A549 (cell line): ENCODE results near the gene KCND3. TPM values are rescaled to one million over a fixed set of nuclear protein-coding genes. Genes with fewer than 3 reads are reported as not detected.

Experiments
- ATAC-seq, 2 experiments: fragments of 200-7000 bp in 1 of 2; fragments of >200 bp in 1 of 2; cut with Nextera tagmentation in 1 of 2; cut with Tn5 transposase in 1 of 2; 3 replicates each; pipeline versions ENCODE4 v1.8.0 to v1.9.1; 2018 to 2020; ENCODE audit warnings: mild to moderate bottlenecking in 1 of 2, moderate library complexity in 1 of 2
- CTCF ChIA-PET: fragments of 300-600 bp; sonication (Branson Sonifier 250); formaldehyde crosslinking; extraction: SDS; loops from one replicate; lab custom pipeline; 2021; ENCODE audit warnings: antibody characterized with exemption, inconsistent platforms; lab: Yijun Ruan, JAX
- POLR2A ChIA-PET: fragments of 350-600 bp; formaldehyde crosslinking; extraction: SDS; loops from one replicate; lab custom pipeline; 2021; ENCODE audit warnings: antibody characterized with exemption, inconsistent platforms; lab: Yijun Ruan, JAX
- DNase-seq, 2 experiments: peaks; one replicate each; pipeline versions ENCODE4 v3.0.0 to v3.0.0-alpha.2; 2011 to 2016; ENCODE audit warnings: low read depth in 1 of 2, low spot score in 1 of 2
- FAIRE-seq: peaks from 2 replicates; lab custom pipeline; 2011; peaks lifted over from hg19 to GRCh38; lab: Jason Lieb, UNC
- H3K27ac ChIP-seq, 2 experiments: fragments of >200 bp; sonication (Bioruptor Twin); formaldehyde crosslinking; 3 replicates each; pipeline ENCODE4 v1.5.1; 2016 to 2017
- H3K4me1 ChIP-seq: fragments of >200 bp; sonication (Bioruptor Twin); formaldehyde crosslinking; 3 replicates; pipeline ENCODE4 v1.6.1; 2016
- H3K4me2 ChIP-seq: fragments of >200 bp; sonication (Bioruptor Twin); formaldehyde crosslinking; 3 replicates; pipeline ENCODE4 v1.6.1; 2016
- H3K4me3 ChIP-seq: fragments of >200 bp; sonication (Bioruptor Twin); formaldehyde crosslinking; 3 replicates; pipeline ENCODE4 v1.5.1; 2016
- H3K9me3 ChIP-seq: fragments of >200 bp; sonication (Bioruptor Twin); formaldehyde crosslinking; 3 replicates; pipeline ENCODE4 v1.6.1; 2016
- BHLHE40 ChIP-seq: IDR thresholded peaks from 2 replicates; pipeline ENCODE4 v1.6.1; 2012; ENCODE audit warnings: low read depth, low read length, inconsistent platforms
- CBX2 ChIP-seq: fragments of 200-600 bp; sonication (generic); IDR thresholded peaks from 2 replicates; pipeline ENCODE4 v1.6.1; 2016; ENCODE audit warnings: low read depth, mild to moderate bottlenecking, borderline replicate concordance
- CBX8 ChIP-seq: fragments of 200-600 bp; sonication (generic); IDR thresholded peaks from 2 replicates; pipeline ENCODE4 v1.6.1; 2016
- CEBPB ChIP-seq, 2 experiments: fragments of >200 bp in 1 of 2; sonication (Bioruptor Twin) in 1 of 2; formaldehyde crosslinking in 1 of 2; IDR thresholded peaks; 2 replicates each; pipeline ENCODE4 v1.6.1; 2012 to 2016
- EHMT2 ChIP-seq: fragments of 200-600 bp; sonication (generic); IDR thresholded peaks from 2 replicates; pipeline ENCODE4 v1.6.1; 2016; ENCODE audit warnings: antibody characterized with exemption, low read depth, mild to moderate bottlenecking, moderate library complexity
- FOSL2 ChIP-seq, 2 experiments: fragments of 450-650 bp in 1 of 2; fragments of >200 bp in 1 of 2; sonication (Bioruptor Twin) in 1 of 2; formaldehyde crosslinking; IDR thresholded peaks; 2 replicates each; pipeline versions ENCODE4 v1.5.0 to v1.6.1; 2016 to 2020; ENCODE audit warnings: mild to moderate bottlenecking in 1 of 2, moderate library complexity in 1 of 2
- GATA3 ChIP-seq: IDR thresholded peaks from 2 replicates; pipeline ENCODE4 v1.6.1; 2012; ENCODE audit warnings: borderline replicate concordance
- HOXA7 ChIP-seq: fragments of 250-450 bp; sonication (Bioruptor Pico); IDR thresholded peaks from 2 replicates; pipeline ENCODE4 v1.5.0; 2020; ENCODE audit warnings: mild to moderate bottlenecking, moderate library complexity
- JUN ChIP-seq, 2 experiments: fragments of >200 bp; sonication (Bioruptor Twin); formaldehyde crosslinking; IDR thresholded peaks; 2 replicates in 1 of 2; 3 replicates in 1 of 2; pipeline ENCODE4 v1.6.1; 2016 to 2017
- KDM5A ChIP-seq: fragments of 200-600 bp; sonication (generic); IDR thresholded peaks from 2 replicates; pipeline ENCODE4 v1.6.1; 2016; ENCODE audit warnings: antibody characterized with exemption, mild to moderate bottlenecking
- MAFK ChIP-seq: fragments of 450-650 bp; IDR thresholded peaks from 2 replicates; pipeline ENCODE4 v1.6.1; 2014; ENCODE audit not compliant: partially characterized antibody
- MAZ ChIP-seq: fragments of 150-350 bp; IDR thresholded peaks from 2 replicates; pipeline ENCODE4 v1.6.1; 2014; ENCODE audit warnings: antibody characterized with exemption, low read depth, low read length, borderline replicate concordance
- NFE2L2 ChIP-seq: fragments of 150-350 bp; conservative IDR thresholded peaks from 2 replicates; pipeline ENCODE4 v1.6.1; 2014; ENCODE audit warnings: low read length
- NR3C1 ChIP-seq: fragments of >200 bp; sonication (Bioruptor Twin); formaldehyde crosslinking; IDR thresholded peaks from 3 replicates; pipeline ENCODE4 v1.6.1; 2017
- POLR2A ChIP-seq: IDR thresholded peaks from 2 replicates; pipeline ENCODE4 v1.6.1; 2012; ENCODE audit warnings: mild to moderate bottlenecking, low read length
- POLR2AphosphoS2 ChIP-seq: conservative IDR thresholded peaks from 2 replicates; pipeline ENCODE4 v1.6.1; 2012; ENCODE audit warnings: low read length, improper control_type of control experiment, inconsistent platforms
- RARB ChIP-seq: fragments of 250-450 bp; sonication (Bioruptor Pico); IDR thresholded peaks from 2 replicates; pipeline ENCODE4 v1.8.0; 2021; ENCODE audit warnings: mild to moderate bottlenecking, moderate library complexity
- RFX5 ChIP-seq: fragments of 450-650 bp; IDR thresholded peaks from 2 replicates; pipeline ENCODE4 v1.7.1; 2014; ENCODE audit warnings: antibody characterized with exemption, mild to moderate bottlenecking, moderate library complexity
- SREBF2 ChIP-seq: fragments of 450-650 bp; IDR thresholded peaks from 2 replicates; pipeline ENCODE4 v1.6.1; 2014; ENCODE audit warnings: mild to moderate bottlenecking, moderate library complexity
- TP53 ChIP-seq: fragments of 250-450 bp; sonication (Bioruptor Pico); IDR thresholded peaks from 2 replicates; pipeline ENCODE4 v1.5.0; 2021; ENCODE audit warnings: mild to moderate bottlenecking, moderate library complexity
- ZNF302 ChIP-seq: fragments of 250-450 bp; sonication (Bioruptor Pico); IDR thresholded peaks from 2 replicates; pipeline ENCODE4 v1.9.0; 2021; ENCODE audit warnings: inconsistent platforms, mild to moderate bottlenecking, moderate library complexity
- ZSCAN20 ChIP-seq: fragments of 250-450 bp; sonication (Bioruptor Pico); IDR thresholded peaks from 2 replicates; pipeline ENCODE4 v1.8.0; 2022; ENCODE audit warnings: mild to moderate bottlenecking, moderate library complexity
- WGBS: methylation state at CpG from one replicate; pipeline ENCODE4 v1.1.6; 2017; ENCODE audit errors: missing lambda C conversion rate; 5-methylcytosine and 5-hydroxymethylcytosine counted together
- polyA plus RNA-seq, 4 experiments: library from polyadenylated mRNA; depleted of rRNA in 3 of 4; stranded (reverse); fragments of >200 nt; fragmentation: RNase III in 1 of 4; extraction: RNeasy Plus Mini Kit Qiagen cat#74134 plus additional on column Dnase treatment in 1 of 4; gene quantifications; 2 replicates in 3 of 4; 3 replicates in 1 of 4; pipeline ENCODE4 v1.2.3, GENCODE V29; 2011 to 2017
- TF ChIP-seq, protein P1 (sequence below): fragments of >200 bp; sonication (Bioruptor Twin); formaldehyde crosslinking; IDR thresholded peaks from 2 replicates; pipeline ENCODE4 v1.6.1; 2016
- TF ChIP-seq, protein P2 (sequence below): fragments of 250-450 bp; sonication (Bioruptor Pico); IDR thresholded peaks from 2 replicates; pipeline ENCODE4 v1.5.0; 2020; ENCODE audit warnings: low read depth, mild to moderate bottlenecking, moderate library complexity
- TF ChIP-seq, protein P3 (sequence below): fragments of >200 bp; sonication (Bioruptor Twin); formaldehyde crosslinking; IDR thresholded peaks from 3 replicates; pipeline ENCODE4 v1.6.1; 2016
- TF ChIP-seq, protein P4 (sequence below): IDR thresholded peaks from 2 replicates; pipeline ENCODE4 v1.6.1; 2012; ENCODE audit warnings: low read depth, borderline replicate concordance

Gene KCND3
- polyA plus RNA-seq, 2 of the 4 experiments (the other 2 are of a cell fraction) = not detected

DNA sequence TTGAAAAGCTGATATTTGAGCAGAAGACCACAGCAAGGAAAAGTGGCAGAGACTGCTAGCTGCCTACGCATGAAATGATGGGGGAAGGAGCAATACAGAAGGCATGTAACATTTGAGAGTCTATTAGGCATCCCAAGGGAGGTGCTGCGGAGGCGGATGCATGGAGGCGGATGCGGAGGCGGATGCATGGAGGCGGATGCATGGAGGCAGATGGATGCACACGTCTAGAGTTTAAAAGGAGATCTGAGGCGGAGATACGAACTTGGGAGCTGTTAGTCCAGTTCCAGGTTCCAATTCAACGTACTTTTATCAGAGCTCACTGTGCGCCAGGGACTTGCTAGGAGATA is 234.5 kb downstream of the KCND3 start:
- no peak for FAIRE-seq
- ATAC-seq = peak; percentile 71 to 76
- peak overlapping the region; percentile 94 to 100 for H3K27ac ChIP-seq
- ChIA-PET POLR2A (interaction anchor here (0.7 to 1.3 kb wide), 4 partner anchors 16 to 247 kb away, joined by 3 to 12 read pairs (median 5); partner anchors contain the start of gene INKA2), CTCF (interaction anchor here (0.7 to 2.6 kb wide), 11 partner anchors 11 to 281 kb away, joined by 3 to 18 read pairs (median 3); partner anchors contain the start of gene C1orf162)
- peaks cover 13% of the 10 kb centered on the region; the same call in 2 of the 3 replicates for H3K4me1 ChIP-seq
- DNase-seq = peak; percentile 41 to 46
- no peaks in the 10 kb centered on the region for H3K9me3 ChIP-seq
- peak overlapping the region; percentile 83 for H3K4me3 ChIP-seq
- WGBS = 0% methylated on average over 12 of the region's 12 CpGs
- peak overlapping the region; percentile 99 for H3K4me2 ChIP-seq
- no peak for TF ChIP-seq POLR2A
- TF ChIP-seq BHLHE40 = no peak
- TF ChIP-seq CBX2 = no peak
- TF ChIP-seq CBX8 = no peak
- no peak for TF ChIP-seq JUN (IDR thresholded peaks at IDR 0.05)
- no peak for TF ChIP-seq KDM5A
- TF ChIP-seq RFX5 = no peak
- TF ChIP-seq, protein P1, sequence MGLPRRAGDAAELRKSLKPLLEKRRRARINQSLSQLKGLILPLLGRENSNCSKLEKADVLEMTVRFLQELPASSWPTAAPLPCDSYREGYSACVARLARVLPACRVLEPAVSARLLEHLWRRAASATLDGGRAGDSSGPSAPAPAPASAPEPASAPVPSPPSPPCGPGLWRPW = no peak
- no peak for TF ChIP-seq FOSL2 (IDR thresholded peaks at IDR 0.05)
- TF ChIP-seq FOSL2 (CRISPR knock-in tag; IDR thresholded peaks at IDR 0.05) = no peak
- TF ChIP-seq NFE2L2 = no peak
- no peak for TF ChIP-seq MAFK
- no peak for TF ChIP-seq TP53 (CRISPR knock-in tag)
- TF ChIP-seq, protein P2, sequence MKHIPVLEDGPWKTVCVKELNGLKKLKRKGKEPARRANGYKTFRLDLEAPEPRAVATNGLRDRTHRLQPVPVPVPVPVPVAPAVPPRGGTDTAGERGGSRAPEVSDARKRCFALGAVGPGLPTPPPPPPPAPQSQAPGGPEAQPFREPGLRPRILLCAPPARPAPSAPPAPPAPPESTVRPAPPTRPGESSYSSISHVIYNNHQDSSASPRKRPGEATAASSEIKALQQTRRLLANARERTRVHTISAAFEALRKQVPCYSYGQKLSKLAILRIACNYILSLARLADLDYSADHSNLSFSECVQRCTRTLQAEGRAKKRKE (CRISPR knock-in tag) = no peak
- TF ChIP-seq RARB (CRISPR knock-in tag) = no peak
- no peak for TF ChIP-seq SREBF2
- TF ChIP-seq MAZ = no peak
- TF ChIP-seq CEBPB (IDR thresholded peaks at IDR 0.05) = no peak
- no peak for TF ChIP-seq EHMT2

DNA sequence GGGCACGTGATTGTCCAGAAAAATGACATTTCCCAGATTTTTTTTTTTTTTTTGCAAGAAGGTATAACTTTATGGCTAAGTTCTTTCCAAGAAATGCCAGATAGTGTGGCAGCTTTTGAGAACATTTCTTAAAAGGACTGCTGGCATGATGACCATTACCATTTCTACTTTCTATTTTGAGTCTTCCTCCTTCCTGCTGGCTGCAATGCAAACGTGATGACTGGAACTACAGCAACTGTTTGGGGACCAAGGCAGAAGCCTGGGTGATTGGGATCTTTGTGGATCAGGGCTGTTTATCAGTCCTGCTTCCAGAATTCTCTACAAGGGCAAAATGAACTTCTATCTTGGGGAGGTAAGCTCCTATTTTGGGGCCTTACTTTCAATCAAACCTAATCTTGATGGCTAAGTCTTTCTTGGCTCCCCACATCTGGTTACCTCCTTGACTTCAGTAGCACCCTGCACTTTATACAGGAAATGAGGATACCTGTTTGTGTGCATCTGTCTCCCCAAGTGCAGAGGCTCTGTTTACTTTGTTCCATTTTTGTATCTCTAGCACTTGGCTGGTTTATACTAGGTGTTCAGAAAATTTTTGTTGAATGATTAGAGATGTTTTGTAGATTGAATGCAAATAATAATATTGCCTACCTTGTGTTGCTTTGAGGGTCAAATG is 237.4 kb downstream of the KCND3 start:
- 17% methylated on average over 2 of the region's 2 CpGs for WGBS
- CTCF ChIA-PET = interaction anchor here (1.8 to 2.1 kb wide), 2 partner anchors 244 to 270 kb away, joined by 6 read pairs; no protein-coding TSS in a partner anchor
- Histone ChIP-seq H3K4me3 (no peak overlapping the region), H3K9me3 (no peaks in the 10 kb centered on the region), H3K4me1 (peaks cover 9% of the 10 kb centered on the region; the same call in 2 of the 3 replicates), H3K4me2 (no peak overlapping the region), H3K27ac (no peak overlapping the region)
- DNase-seq (no peak), FAIRE-seq (no peak), ATAC-seq (no peak)
- POLR2A ChIA-PET = interaction anchor here (1.4 kb wide), 1 partner anchor 13 kb away, joined by 3 read pairs; the partner anchor contains the start of gene INKA2
- TF ChIP-seq ZNF302 (CRISPR knock-in tag) = no peak
- no peak for TF ChIP-seq JUN (IDR thresholded peaks at IDR 0.05)
- no peak for TF ChIP-seq KDM5A
- no peak for TF ChIP-seq MAZ
- TF ChIP-seq, protein P3, sequence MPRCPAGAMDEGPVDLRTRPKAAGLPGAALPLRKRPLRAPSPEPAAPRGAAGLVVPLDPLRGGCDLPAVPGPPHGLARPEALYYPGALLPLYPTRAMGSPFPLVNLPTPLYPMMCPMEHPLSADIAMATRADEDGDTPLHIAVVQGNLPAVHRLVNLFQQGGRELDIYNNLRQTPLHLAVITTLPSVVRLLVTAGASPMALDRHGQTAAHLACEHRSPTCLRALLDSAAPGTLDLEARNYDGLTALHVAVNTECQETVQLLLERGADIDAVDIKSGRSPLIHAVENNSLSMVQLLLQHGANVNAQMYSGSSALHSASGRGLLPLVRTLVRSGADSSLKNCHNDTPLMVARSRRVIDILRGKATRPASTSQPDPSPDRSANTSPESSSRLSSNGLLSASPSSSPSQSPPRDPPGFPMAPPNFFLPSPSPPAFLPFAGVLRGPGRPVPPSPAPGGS = no peak
- TF ChIP-seq POLR2AphosphoS2 = no peak
- no peak for TF ChIP-seq ZSCAN20 (CRISPR knock-in tag)
- TF ChIP-seq GATA3 = no peak
- no peak for TF ChIP-seq TP53 (CRISPR knock-in tag)
- TF ChIP-seq, protein P4, sequence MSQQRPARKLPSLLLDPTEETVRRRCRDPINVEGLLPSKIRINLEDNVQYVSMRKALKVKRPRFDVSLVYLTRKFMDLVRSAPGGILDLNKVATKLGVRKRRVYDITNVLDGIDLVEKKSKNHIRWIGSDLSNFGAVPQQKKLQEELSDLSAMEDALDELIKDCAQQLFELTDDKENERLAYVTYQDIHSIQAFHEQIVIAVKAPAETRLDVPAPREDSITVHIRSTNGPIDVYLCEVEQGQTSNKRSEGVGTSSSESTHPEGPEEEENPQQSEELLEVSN = no peak
- no peak for TF ChIP-seq NR3C1
- no peak for TF ChIP-seq HOXA7 (CRISPR knock-in tag)
